Measurements from ENCODE around the gene ETV1.

ETV1 gene

GRCh38 chr7:13989126-13989948, at the start of gene ETV1:
Gene ETV1 (minus strand): TSS chr7:13989666. CDS start chr7:13989052, 614 bp downstream.
- peak; percentile 70 for DNase-seq (ENCODE audit: low spot score)

GRCh38 chr7:14024406-14024805, 34.9 kb upstream of the ETV1 start:
- no peak for DNase-seq (ENCODE audit: low spot score)

- no peak for DNase-seq (ENCODE audit: low spot score)
Measured at GRCh38 chr7:14023838-14024237, 34.4 kb upstream of the ETV1 start.

GRCh38 chr7:14023342-14023741, 33.9 kb upstream of the ETV1 start:
- no peak for DNase-seq (ENCODE audit: low spot score)

- DNase-seq (ENCODE audit: low spot score), result no peak
Measured at GRCh38 chr7:14021069-14021468, 31.6 kb upstream of the ETV1 start.

GRCh38 chr7:14020339-14020900, 31.0 kb upstream of the ETV1 start:
- no peak for DNase-seq (ENCODE audit: low spot score)

GRCh38 chr7:14018751-14019150, 29.3 kb upstream of the ETV1 start:
- DNase-seq (ENCODE audit: low spot score), result no peak

- no peak for DNase-seq (ENCODE audit: low spot score)
Measured at GRCh38 chr7:14016950-14017349, 27.5 kb upstream of the ETV1 start.

GRCh38 chr7:14013898-14014297, 24.4 kb upstream of the ETV1 start:
- DNase-seq (ENCODE audit: low spot score), result no peak

GRCh38 chr7:14009453-14010418, 20.3 kb upstream of the ETV1 start:
- no peak for DNase-seq (ENCODE audit: low spot score)

- DNase-seq (ENCODE audit: low spot score), result no peak
Measured at GRCh38 chr7:14001139-14001538, 11.7 kb upstream of the ETV1 start.

- no peak for DNase-seq (ENCODE audit: low spot score)
Measured at GRCh38 chr7:14000247-14000646, 10.8 kb upstream of the ETV1 start.

- DNase-seq (ENCODE audit: low spot score), result no peak
Measured at GRCh38 chr7:13998866-13999265, 9.4 kb upstream of the ETV1 start.

GRCh38 chr7:13992596-13992964, 3.1 kb upstream of the ETV1 start:
- DNase-seq (ENCODE audit: low spot score), result no peak

GRCh38 chr7:13991791-13992595, 2.5 kb upstream of the ETV1 start:
- no peak for DNase-seq (ENCODE audit: low spot score)

- peak; percentile 96 for DNase-seq (ENCODE audit: low spot score)
Measured at GRCh38 chr7:13990984-13991790, 1.7 kb upstream of the ETV1 start.

GRCh38 chr7:13990319-13990983, 985 bp upstream of the ETV1 start:
- DNase-seq (ENCODE audit: low spot score), result peak; percentile 20

- DNase-seq (ENCODE audit: low spot score), result no peak
Measured at GRCh38 chr7:13989949-13990305, 461 bp upstream of the ETV1 start.

- DNase-seq (ENCODE audit: low spot score), result no peak
Measured at GRCh38 chr7:13988731-13989125, 738 bp downstream of the ETV1 start.

GRCh38 chr7:13988065-13988464, 1.4 kb downstream of the ETV1 start:
- no peak for DNase-seq (ENCODE audit: low spot score)
